NCI-H1105 (cell line): ENCODE results near the gene SH3BP5L.
A peak's percentile ranks its signal among the peaks of the same experiment; 100 is the strongest.
"Not testable (repeated sequence)": the region's sequence is repeated elsewhere in the genome, so short reads cannot be mapped to it uniquely, and the experiment has no call there.

Experiments used
- DNase-seq: peaks from one replicate; lab custom pipeline; 2025; lab: John Stamatoyannopoulos, UW

The SH3BP5L gene

GRCh38 chr1:248850536-248851251, 25.0 kb upstream of the SH3BP5L start:
- no peak for DNase-seq

- no peak for DNase-seq
Observed at GRCh38 chr1:248850124-248850523, 24.4 kb upstream of the SH3BP5L start.

GRCh38 chr1:248849637-248850036, 23.9 kb upstream of the SH3BP5L start:
- DNase-seq: no peak

- DNase-seq: no peak
Observed at GRCh38 chr1:248849152-248849551, 23.4 kb upstream of the SH3BP5L start.

- DNase-seq: no peak
Observed at GRCh38 chr1:248848602-248849001, 22.9 kb upstream of the SH3BP5L start.

GRCh38 chr1:248847956-248848561, 22.3 kb upstream of the SH3BP5L start:
- no peak for DNase-seq

- DNase-seq: no peak
Observed at GRCh38 chr1:248847181-248847955, 21.7 kb upstream of the SH3BP5L start.

- DNase-seq: no peak
Observed at GRCh38 chr1:248844526-248844925, 18.8 kb upstream of the SH3BP5L start.

GRCh38 chr1:248843687-248844086, 18.0 kb upstream of the SH3BP5L start:
- DNase-seq: no peak

GRCh38 chr1:248842781-248843331, 17.1 kb upstream of the SH3BP5L start:
- no peak for DNase-seq

- DNase-seq: no peak
Observed at GRCh38 chr1:248841702-248842395, 16.1 kb upstream of the SH3BP5L start.

GRCh38 chr1:248840946-248841345, 15.2 kb upstream of the SH3BP5L start:
- DNase-seq: no peak

GRCh38 chr1:248839168-248839555, 13.4 kb upstream of the SH3BP5L start:
- no peak for DNase-seq

- DNase-seq: peak; percentile 37
Observed at GRCh38 chr1:248838357-248839167, 12.8 kb upstream of the SH3BP5L start.

GRCh38 chr1:248837781-248838356, 12.2 kb upstream of the SH3BP5L start, which contains the start of gene ZNF672:
Gene ZNF672, plus strand, starts transcription at chr1:248838224. Its CDS starts 9,051 bp downstream, at chr1:248847275.
- DNase-seq: peak; percentile 89

GRCh38 chr1:248837045-248837780, 11.5 kb upstream of the SH3BP5L start:
- DNase-seq: no peak

GRCh38 chr1:248834343-248834940, 8.7 kb upstream of the SH3BP5L start:
- no peak for DNase-seq

- no peak for DNase-seq
Observed at GRCh38 chr1:248831842-248832241, 6.1 kb upstream of the SH3BP5L start.

- DNase-seq: not testable (repeated sequence)
Observed at GRCh38 chr1:248830718-248831017, 5.0 kb upstream of the SH3BP5L start.

GRCh38 chr1:248828845-248829244, 3.1 kb upstream of the SH3BP5L start:
- DNase-seq: no peak
